Peyer's patch (tissue), 4 donors: ENCODE results near the gene DISP3. TPM values are rescaled to one million over a fixed set of nuclear protein-coding genes. Genes with fewer than 3 reads are reported as not detected.

Experiments used
- DNase-seq, 3 donors: peaks; one replicate each; pipeline ENCODE4 v3.0.0-alpha.2; 2017 to 2019
- H3K27ac ChIP-seq, 4 donors: fragments of 200-600 bp; sonication (generic); one replicate each; pipeline ENCODE4 v1.5.1; 2016 to 2019
- H3K27me3 ChIP-seq, 2 donors: fragments of 200-600 bp; sonication (generic); one replicate each; pipeline ENCODE4 v1.5.1; 2019
- H3K36me3 ChIP-seq, 3 donors: fragments of 200-600 bp; sonication (generic); one replicate each; pipeline ENCODE4 v1.5.1; 2016 to 2019
- H3K4me1 ChIP-seq, 4 donors: fragments of 200-600 bp; sonication (generic); one replicate each; pipeline ENCODE4 v1.5.1; 2016 to 2019
- H3K4me3 ChIP-seq, 4 donors: fragments of 200-600 bp; sonication (generic); 1 replicate in 3 of 4; 2 replicates in 1 of 4; pipeline ENCODE4 v1.5.1; 2016 to 2019; ENCODE audit warnings: mild to moderate bottlenecking in 1 of 4
- H3K9me3 ChIP-seq, 4 donors: fragments of 200-600 bp; sonication (generic); one replicate each; pipeline ENCODE4 v1.5.1; 2016 to 2019; ENCODE audit warnings: mild to moderate bottlenecking in 1 of 4
- CTCF ChIP-seq, 6 experiments: fragments of 450-650 bp in 4 of 6; fragments of 200-600 bp in 2 of 6; sonication (generic) in 1 of 6; IDR thresholded peaks; one replicate each; pipeline ENCODE4 v1.5.1; 2017 to 2019; ENCODE audit warnings: antibody characterized with exemption in 6 of 6, mild to moderate bottlenecking in 3 of 6, moderate library complexity in 1 of 6
- POLR2A ChIP-seq, 2 donors: fragments of 450-650 bp; IDR thresholded peaks; one replicate each; pipeline ENCODE4 v1.5.1; 2017; ENCODE audit warnings: antibody characterized with exemption in 2 of 2, mild to moderate bottlenecking in 2 of 2, moderate library complexity in 2 of 2
- total RNA-seq, 4 donors: library from RNA; depleted of rRNA; stranded (reverse); fragments of >200 nt; gene quantifications; one replicate each; pipeline ENCODE4 v1.1.0, GENCODE V29; 2016

DISP3 gene
- total RNA-seq, 4 donors from 2014 or later: 0.54 to 2.4 (median 1.8) TPM; not detected in 1

GRCh38 chr1:11525151-11525505, 46.2 kb downstream of the DISP3 start:
- H3K9me3 ChIP-seq: no peaks in the 10 kb centered on the region
- H3K4me1 ChIP-seq: no peaks in the 10 kb centered on the region
- DNase-seq: no peak
- TF ChIP-seq POLR2A (IDR thresholded peaks at IDR 0.05): no peak
- TF ChIP-seq CTCF (IDR thresholded peaks at IDR 0.05): no peak
- no peak overlapping the region for H3K27ac ChIP-seq
- no peaks in the 10 kb centered on the region for H3K27me3 ChIP-seq
- no peak overlapping the region for H3K4me3 ChIP-seq
- H3K36me3 ChIP-seq: no peaks in the 10 kb centered on the region

DNA sequence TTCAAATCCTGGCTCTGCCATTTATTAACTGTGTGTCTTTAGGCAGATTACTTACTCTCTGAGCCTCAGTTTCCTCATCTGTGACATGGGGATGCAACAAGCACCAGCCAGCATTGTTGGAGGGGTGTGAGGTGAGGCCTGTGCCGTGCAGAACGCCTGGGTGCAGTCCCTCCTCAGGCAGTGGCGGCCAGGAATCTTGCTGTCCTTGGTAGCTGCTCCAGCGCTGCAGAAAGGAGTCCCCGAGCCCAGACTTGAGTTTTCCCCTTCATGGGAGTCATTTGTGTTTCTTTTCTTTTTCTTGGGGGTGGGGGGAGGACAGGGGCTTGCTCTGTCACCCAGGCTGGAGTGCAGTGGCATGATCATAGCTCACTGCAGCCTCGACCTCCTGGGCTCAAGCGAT, 46.6 kb downstream of the DISP3 start:
- Histone ChIP-seq H3K36me3 (no peaks in the 10 kb centered on the region), H3K4me1 (no peaks in the 10 kb centered on the region), H3K4me3 (no peak overlapping the region), H3K9me3 (no peaks in the 10 kb centered on the region), H3K27me3 (no peaks in the 10 kb centered on the region), H3K27ac (no peak overlapping the region)
- no peak for TF ChIP-seq CTCF (IDR thresholded peaks at IDR 0.05)
- TF ChIP-seq POLR2A (IDR thresholded peaks at IDR 0.05): no peak
- no peak for DNase-seq

- H3K36me3 ChIP-seq: no peaks in the 10 kb centered on the region
Measured at GRCh38 chr1:11526071-11526895, 47.3 kb downstream of the DISP3 start.

GRCh38 chr1:11527541-11528452, 48.8 kb downstream of the DISP3 start:
- peak in 1 of 3 donors; percentile 33 for DNase-seq
- H3K4me1 ChIP-seq: no peaks in the 10 kb centered on the region

More at GRCh38 chr1:11526071-11526895, 47.3 kb downstream of the DISP3 start:
- H3K4me1 ChIP-seq: no peaks in the 10 kb centered on the region
- H3K27me3 ChIP-seq: no peaks in the 10 kb centered on the region
- H3K27ac ChIP-seq: no peak overlapping the region
- H3K9me3 ChIP-seq: no peaks in the 10 kb centered on the region
- no peak for TF ChIP-seq CTCF (IDR thresholded peaks at IDR 0.05)
- no peak for TF ChIP-seq POLR2A (IDR thresholded peaks at IDR 0.05)
- H3K4me3 ChIP-seq: no peak overlapping the region
- DNase-seq: peak in 1 of 3 donors; percentile 36

More at GRCh38 chr1:11527541-11528452, 48.8 kb downstream of the DISP3 start:
- no peak overlapping the region for H3K27ac ChIP-seq
- no peak for TF ChIP-seq CTCF (IDR thresholded peaks at IDR 0.05)
- TF ChIP-seq POLR2A (IDR thresholded peaks at IDR 0.05): no peak
- H3K36me3 ChIP-seq: no peaks in the 10 kb centered on the region
- no peaks in the 10 kb centered on the region for H3K27me3 ChIP-seq
- H3K4me3 ChIP-seq: no peak overlapping the region
- no peaks in the 10 kb centered on the region for H3K9me3 ChIP-seq
